ENCODE measurements around the gene TEX19. TPM values are rescaled to one million over a fixed set of nuclear protein-coding genes. Genes with fewer than 3 reads are reported as not detected.

The TEX19 gene
- total and polyA plus RNA-seq, 4 donors, result 0.03 TPM; not detected in 3

DNA sequence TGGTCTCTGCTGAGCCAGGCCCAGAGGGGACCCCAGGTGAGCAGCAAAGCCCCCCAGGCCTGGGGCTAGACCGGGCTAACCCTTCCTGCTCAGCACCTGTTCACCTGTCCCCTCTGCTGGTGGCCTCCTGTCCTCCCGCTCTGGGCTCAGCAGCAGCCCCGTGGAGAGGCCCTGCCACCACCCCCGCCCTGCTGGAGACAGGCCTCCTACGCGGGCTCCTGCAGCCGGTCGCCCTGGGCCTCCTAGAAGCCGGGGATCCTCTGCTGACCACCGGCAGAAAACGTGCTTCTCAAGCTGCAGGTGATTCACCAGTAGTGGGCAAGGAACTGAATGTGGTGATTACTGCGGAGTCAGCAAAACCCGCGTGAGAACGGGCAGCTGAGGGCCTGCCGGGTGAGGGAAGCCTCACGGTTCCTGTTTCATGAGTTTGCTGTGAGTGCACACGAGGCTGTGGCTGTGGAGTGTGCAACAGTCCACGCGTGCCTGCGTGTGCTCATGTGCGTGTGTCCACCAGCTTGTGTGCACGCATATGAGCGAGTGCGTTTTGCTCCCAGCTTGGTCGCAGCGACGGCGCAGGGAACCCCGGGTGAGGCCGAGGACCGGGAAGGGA lies 26.3 kb upstream of the TEX19 start:
- Histone ChIP-seq H3K9me3 (ENCODE audit: control insufficient read depth in 4 of 4, insufficient read depth in 3 of 4, low read length in 3 of 4) (no peaks in the 10 kb centered on the region), H3K27ac (ENCODE audit: low read depth in 1 of 2, low read length in 1 of 2) (peak overlapping the region in 1 of 2 donors; percentile 42), H3K27me3 (ENCODE audit: control insufficient read depth in 3 of 3, insufficient read depth in 3 of 3, low read length in 2 of 3) (peaks cover 0 to 22% (median 2%) of the 10 kb centered on the region in 3 donors), H3K36me3 (ENCODE audit: control insufficient read depth in 4 of 4, insufficient read depth in 4 of 4, low read length in 4 of 4) (no peaks in the 10 kb centered on the region), H3K4me1 (ENCODE audit: control insufficient read depth in 5 of 5, insufficient read depth in 5 of 5, low read length in 5 of 5) (peaks cover 0 to 42% (median 16%) of the 10 kb centered on the region in 5 donors), H3K4me3 (peak overlapping the region; percentile 52), H3K9ac (ENCODE audit: insufficient read depth in 1 of 2, low read length in 2 of 2) (no peak overlapping the region)
- DNase-seq (peak in 2 of 3 donors; percentile 8 to 23), ATAC-seq (ENCODE audit: insufficient read depth, low FRiP score) (peak; percentile 54)
- WGBS, 2 donors, result 19 to 21% methylated on average over 32 of the region's 32 CpGs
- TF ChIP-seq, protein P1, sequence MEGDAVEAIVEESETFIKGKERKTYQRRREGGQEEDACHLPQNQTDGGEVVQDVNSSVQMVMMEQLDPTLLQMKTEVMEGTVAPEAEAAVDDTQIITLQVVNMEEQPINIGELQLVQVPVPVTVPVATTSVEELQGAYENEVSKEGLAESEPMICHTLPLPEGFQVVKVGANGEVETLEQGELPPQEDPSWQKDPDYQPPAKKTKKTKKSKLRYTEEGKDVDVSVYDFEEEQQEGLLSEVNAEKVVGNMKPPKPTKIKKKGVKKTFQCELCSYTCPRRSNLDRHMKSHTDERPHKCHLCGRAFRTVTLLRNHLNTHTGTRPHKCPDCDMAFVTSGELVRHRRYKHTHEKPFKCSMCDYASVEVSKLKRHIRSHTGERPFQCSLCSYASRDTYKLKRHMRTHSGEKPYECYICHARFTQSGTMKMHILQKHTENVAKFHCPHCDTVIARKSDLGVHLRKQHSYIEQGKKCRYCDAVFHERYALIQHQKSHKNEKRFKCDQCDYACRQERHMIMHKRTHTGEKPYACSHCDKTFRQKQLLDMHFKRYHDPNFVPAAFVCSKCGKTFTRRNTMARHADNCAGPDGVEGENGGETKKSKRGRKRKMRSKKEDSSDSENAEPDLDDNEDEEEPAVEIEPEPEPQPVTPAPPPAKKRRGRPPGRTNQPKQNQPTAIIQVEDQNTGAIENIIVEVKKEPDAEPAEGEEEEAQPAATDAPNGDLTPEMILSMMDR (IDR thresholded peaks at IDR 0.05; ENCODE audit: control extremely low read depth, extremely low read depth), result no peak

DNA sequence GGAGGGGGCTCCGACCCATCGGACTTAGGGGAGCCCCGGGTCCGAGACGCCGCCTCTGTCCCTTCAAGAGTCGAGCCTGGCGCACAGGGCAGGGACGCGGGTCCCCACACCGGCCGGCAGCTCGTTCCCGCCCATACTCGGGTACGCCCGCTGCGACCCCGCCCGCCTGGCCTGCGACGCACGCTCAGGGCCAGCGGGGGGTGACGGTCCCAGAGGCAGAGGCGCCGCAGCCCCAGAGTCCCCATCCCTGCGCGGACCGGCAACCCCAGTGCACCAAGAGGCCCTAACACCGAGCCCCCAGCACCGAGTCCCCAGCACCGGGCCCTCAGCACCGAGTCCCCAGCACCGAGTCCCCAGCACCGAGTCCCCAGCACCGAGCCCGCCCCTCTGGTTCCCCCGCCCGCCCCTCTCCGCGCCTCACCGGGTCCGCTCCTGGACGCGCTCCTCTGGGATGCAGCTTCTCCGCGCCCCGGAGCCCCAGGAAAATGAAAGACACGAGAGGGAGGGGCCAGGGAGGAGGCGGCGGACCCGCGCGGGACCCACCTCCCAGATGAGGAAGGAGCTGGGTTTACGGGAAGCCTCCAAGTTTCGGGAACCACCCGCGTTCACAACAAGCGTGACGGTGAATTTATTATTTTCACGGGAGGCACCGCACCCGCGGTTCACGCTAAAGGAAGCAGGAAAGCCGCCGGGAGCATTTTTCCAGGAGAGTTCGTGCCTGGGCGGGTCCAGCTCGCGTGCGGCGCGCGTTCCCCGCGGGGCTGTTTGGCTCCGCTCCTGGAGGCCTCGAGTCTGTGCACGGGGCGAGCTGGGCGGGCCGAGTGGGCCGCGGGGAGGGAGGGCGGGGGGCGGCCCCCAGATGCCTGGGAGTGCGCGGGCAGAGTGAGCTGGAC lies 25.5 kb upstream of the TEX19 start, which contains the start of gene SECTM1:
Gene SECTM1 (minus strand): TSS at position 488 of the 893 bp plus-strand sequence. CDS start 6,526 bp downstream, outside the sequence.
- peak; percentile 32 for ATAC-seq (ENCODE audit: insufficient read depth, low FRiP score)
- peak within 1 kb of the TSS in 1 of 2 donors; percentile 82 for H3K27ac ChIP-seq (ENCODE audit: low read depth in 1 of 2, low read length in 1 of 2)
- H3K4me1 ChIP-seq (ENCODE audit: control insufficient read depth in 5 of 5, insufficient read depth in 5 of 5, low read length in 5 of 5), result peaks cover 0 to 40% (median 16%) of the 10 kb centered on the region in 5 donors

GRCh38 chr17:82334204-82334621 lies 24.8 kb upstream of the TEX19 start:
- peaks cover 0 to 40% (median 16%) of the 10 kb centered on the region in 5 donors for H3K4me1 ChIP-seq (ENCODE audit: control insufficient read depth in 5 of 5, insufficient read depth in 5 of 5, low read length in 5 of 5)
- H3K4me3 ChIP-seq, result no peak overlapping the region
- TF ChIP-seq, protein P1 (IDR thresholded peaks at IDR 0.05; ENCODE audit: control extremely low read depth, extremely low read depth), result no peak
- H3K27me3 ChIP-seq (ENCODE audit: control insufficient read depth in 3 of 3, insufficient read depth in 3 of 3, low read length in 2 of 3), result peaks cover 0 to 22% (median 2%) of the 10 kb centered on the region in 3 donors
- WGBS, 2 donors, result 59 to 63% methylated on average over 25 of the region's 25 CpGs
- no peaks in the 10 kb centered on the region for H3K36me3 ChIP-seq (ENCODE audit: control insufficient read depth in 4 of 4, insufficient read depth in 4 of 4, low read length in 4 of 4)
- peak overlapping the region in 1 of 2 donors; percentile 82 for H3K27ac ChIP-seq (ENCODE audit: low read depth in 1 of 2, low read length in 1 of 2)
- no peak for ATAC-seq (ENCODE audit: insufficient read depth, low FRiP score)
- no peak for DNase-seq
- no peaks in the 10 kb centered on the region for H3K9me3 ChIP-seq (ENCODE audit: control insufficient read depth in 4 of 4, insufficient read depth in 3 of 4, low read length in 3 of 4)
- H3K9ac ChIP-seq (ENCODE audit: insufficient read depth in 1 of 2, low read length in 2 of 2), result no peak overlapping the region

More for the DNA sequence above, 25.5 kb upstream of the TEX19 start, which contains the start of gene SECTM1:
- H3K36me3 ChIP-seq (ENCODE audit: control insufficient read depth in 4 of 4, insufficient read depth in 4 of 4, low read length in 4 of 4), result no peaks in the 10 kb centered on the region
- 2% methylated on average over 66 to 90 of the region's 90 CpGs for WGBS, 2 donors
- peaks cover 0 to 22% (median 2%) of the 10 kb centered on the region in 3 donors for H3K27me3 ChIP-seq (ENCODE audit: control insufficient read depth in 3 of 3, insufficient read depth in 3 of 3, low read length in 2 of 3)
- peak in 2 of 3 donors; percentile 22 to 46 for DNase-seq
- TF ChIP-seq, protein P1 (IDR thresholded peaks at IDR 0.05; ENCODE audit: control extremely low read depth, extremely low read depth), result no peak
- no peak within 1 kb of the TSS for H3K9ac ChIP-seq (ENCODE audit: insufficient read depth in 1 of 2, low read length in 2 of 2)
- H3K4me3 ChIP-seq, result peak within 1 kb of the TSS; percentile 52
- no peaks in the 10 kb centered on the region for H3K9me3 ChIP-seq (ENCODE audit: control insufficient read depth in 4 of 4, insufficient read depth in 3 of 4, low read length in 3 of 4)

All from lung (tissue), 12 donors.